WTC11 (cell line): ENCODE data around the gene PPP5C. TPM values are rescaled to one million over a fixed set of nuclear protein-coding genes. Genes with fewer than 3 reads are reported as not detected.

ENCODE experiments used
- ATAC-seq: fragments of 200-7000 bp; cut with Tn5 transposase; 2 replicates; pipeline ENCODE4 v1.10.0; 2021; ENCODE audit warnings: mild to moderate bottlenecking, moderate library complexity
- CTCF ChIA-PET: fragments of 300-600 bp; sonication (Branson Sonifier 250); formaldehyde crosslinking; loops from one replicate; lab custom pipeline; 2021; ENCODE audit warnings: antibody characterized with exemption; lab: Charles Lee
- POLR2A ChIA-PET: fragments of 350-600 bp; sonication (Branson Sonifier 250); formaldehyde crosslinking; loops from one replicate; lab custom pipeline; 2021; ENCODE audit warnings: antibody characterized with exemption; lab: Charles Lee
- DNase-seq: peaks from one replicate; pipeline ENCODE4 v3.0.0; 2021; ENCODE audit warnings: low spot score
- H3K27ac Mint-ChIP-seq: 2 replicates; pipeline ENCODE4 v1.8.0; 2021; ENCODE audit warnings: mixed read lengths
- H3K27me3 Mint-ChIP-seq: 2 replicates; pipeline ENCODE4 v1.8.0; 2021; ENCODE audit warnings: low read depth, mild to moderate bottlenecking, moderate library complexity, mixed read lengths
- H3K36me3 Mint-ChIP-seq: 2 replicates; pipeline ENCODE4 v1.8.0; 2021; ENCODE audit warnings: mixed read lengths
- H3K4me1 Mint-ChIP-seq: 2 replicates; pipeline ENCODE4 v1.8.0; 2022; ENCODE audit warnings: mixed read lengths
- H3K4me3 Mint-ChIP-seq: 2 replicates; pipeline ENCODE4 v1.8.0; 2021; ENCODE audit warnings: mild to moderate bottlenecking, moderate library complexity, mixed read lengths
- H3K9me3 Mint-ChIP-seq: 2 replicates; pipeline ENCODE4 v1.8.0; 2021; ENCODE audit warnings: mixed read lengths
- CBFB ChIP-seq: sonication (generic); formaldehyde crosslinking; IDR thresholded peaks from 2 replicates; pipeline ENCODE4 v1.8.1; 2022; ENCODE audit warnings: mild to moderate bottlenecking, low read depth, missing genetic modification reagents
- CREM ChIP-seq: sonication (generic); formaldehyde crosslinking; IDR thresholded peaks from 2 replicates; pipeline ENCODE4 v1.8.1; 2022; ENCODE audit warnings: mild to moderate bottlenecking, missing genetic modification reagents, moderate library complexity
- ELF4 ChIP-seq: sonication (generic); formaldehyde crosslinking; IDR thresholded peaks from 2 replicates; pipeline ENCODE4 v1.8.1; 2022; ENCODE audit warnings: low read depth, mild to moderate bottlenecking, moderate library complexity, missing genetic modification reagents
- ETV6 ChIP-seq: sonication (generic); formaldehyde crosslinking; IDR thresholded peaks from 2 replicates; pipeline ENCODE4 v1.8.1; 2022; ENCODE audit warnings: mild to moderate bottlenecking, missing genetic modification reagents
- NR3C1 ChIP-seq: sonication (generic); formaldehyde crosslinking; conservative IDR thresholded peaks from 2 replicates; pipeline ENCODE4 v1.8.1; 2023; ENCODE audit warnings: low read depth, mild to moderate bottlenecking, missing genetic modification reagents
- SP1 ChIP-seq: sonication (generic); formaldehyde crosslinking; conservative IDR thresholded peaks from 2 replicates; pipeline ENCODE4 v1.8.1; 2022; ENCODE audit warnings: missing genetic modification reagents
- ZNF138 ChIP-seq: sonication (generic); formaldehyde crosslinking; conservative IDR thresholded peaks from 2 replicates; pipeline ENCODE4 v1.8.1; 2022; ENCODE audit warnings: mild to moderate bottlenecking, moderate library complexity, missing genetic modification reagents
- ZNF317 ChIP-seq: sonication (generic); formaldehyde crosslinking; IDR thresholded peaks from 2 replicates; pipeline ENCODE4 v1.8.1; 2023; ENCODE audit warnings: low read depth, mild to moderate bottlenecking, moderate library complexity, missing genetic modification reagents, borderline replicate concordance
- total RNA-seq: library from RNA; stranded (reverse); gene quantifications from 3 replicates; pipeline ENCODE4 v1.2.3, GENCODE V29; 2021
- TF ChIP-seq, protein P1 (sequence below): sonication (generic); formaldehyde crosslinking; conservative IDR thresholded peaks from 2 replicates; pipeline ENCODE4 v1.8.1; 2023; ENCODE audit warnings: mild to moderate bottlenecking, low read depth, missing genetic modification reagents, moderate library complexity
- TF ChIP-seq, protein P2 (sequence below): sonication (generic); formaldehyde crosslinking; IDR thresholded peaks from 2 replicates; pipeline ENCODE4 v1.8.0; 2023; ENCODE audit warnings: mild to moderate bottlenecking, missing genetic modification reagents
- TF ChIP-seq, protein P3 (sequence below): sonication (generic); formaldehyde crosslinking; IDR thresholded peaks from 2 replicates; pipeline ENCODE4 v1.8.1; 2023; ENCODE audit warnings: mild to moderate bottlenecking, missing genetic modification reagents, borderline replicate concordance
- TF ChIP-seq, protein P4 (sequence below): fragments of 250-450 bp; sonication (Bioruptor Pico); IDR thresholded peaks from 2 replicates; pipeline ENCODE4 v1.9.0; 2021; ENCODE audit warnings: mild to moderate bottlenecking
- TF ChIP-seq, protein P5 (sequence below): sonication (generic); formaldehyde crosslinking; IDR thresholded peaks from 2 replicates; pipeline ENCODE4 v1.8.1; 2022; ENCODE audit warnings: mild to moderate bottlenecking, missing genetic modification reagents, moderate library complexity, borderline replicate concordance
- TF ChIP-seq, protein P6 (sequence below): sonication (generic); formaldehyde crosslinking; IDR thresholded peaks from 2 replicates; pipeline ENCODE4 v1.8.0; 2022; ENCODE audit warnings: mild to moderate bottlenecking, missing genetic modification reagents
- TF ChIP-seq, protein P7 (sequence below): sonication (generic); formaldehyde crosslinking; IDR thresholded peaks from 2 replicates; pipeline ENCODE4 v1.8.1; 2022; ENCODE audit warnings: low read depth, mild to moderate bottlenecking, moderate library complexity, missing genetic modification reagents, borderline replicate concordance

PPP5C gene
- total RNA-seq, 1 experiment from 2014 or later = 107 TPM

DNA sequence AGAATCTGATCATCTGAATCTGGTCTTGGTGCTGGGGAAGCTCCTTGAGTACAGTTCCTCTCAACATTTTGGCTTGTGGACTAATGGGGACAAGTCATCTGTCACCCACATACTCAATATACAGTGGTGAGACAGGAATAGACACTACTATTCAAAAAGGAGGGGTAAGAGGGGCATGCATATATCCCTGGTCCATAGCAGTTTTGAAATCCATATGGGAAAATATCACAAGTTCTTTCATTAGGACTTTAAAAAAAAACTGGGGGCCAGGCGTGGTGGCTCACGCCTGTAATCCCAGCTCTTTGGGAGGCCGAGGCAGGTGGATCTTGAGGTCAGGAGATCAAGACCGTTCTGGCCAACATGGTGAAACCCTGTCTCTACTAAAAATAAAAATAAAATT is 20.3 kb upstream of the PPP5C start:
- Mint-ChIP-seq H3K36me3 (peaks cover 78% of the 10 kb centered on the region), H3K4me3 (no peak overlapping the region)
- ATAC-seq = no peak
- no peak for TF ChIP-seq ZNF138
- TF ChIP-seq, protein P1, sequence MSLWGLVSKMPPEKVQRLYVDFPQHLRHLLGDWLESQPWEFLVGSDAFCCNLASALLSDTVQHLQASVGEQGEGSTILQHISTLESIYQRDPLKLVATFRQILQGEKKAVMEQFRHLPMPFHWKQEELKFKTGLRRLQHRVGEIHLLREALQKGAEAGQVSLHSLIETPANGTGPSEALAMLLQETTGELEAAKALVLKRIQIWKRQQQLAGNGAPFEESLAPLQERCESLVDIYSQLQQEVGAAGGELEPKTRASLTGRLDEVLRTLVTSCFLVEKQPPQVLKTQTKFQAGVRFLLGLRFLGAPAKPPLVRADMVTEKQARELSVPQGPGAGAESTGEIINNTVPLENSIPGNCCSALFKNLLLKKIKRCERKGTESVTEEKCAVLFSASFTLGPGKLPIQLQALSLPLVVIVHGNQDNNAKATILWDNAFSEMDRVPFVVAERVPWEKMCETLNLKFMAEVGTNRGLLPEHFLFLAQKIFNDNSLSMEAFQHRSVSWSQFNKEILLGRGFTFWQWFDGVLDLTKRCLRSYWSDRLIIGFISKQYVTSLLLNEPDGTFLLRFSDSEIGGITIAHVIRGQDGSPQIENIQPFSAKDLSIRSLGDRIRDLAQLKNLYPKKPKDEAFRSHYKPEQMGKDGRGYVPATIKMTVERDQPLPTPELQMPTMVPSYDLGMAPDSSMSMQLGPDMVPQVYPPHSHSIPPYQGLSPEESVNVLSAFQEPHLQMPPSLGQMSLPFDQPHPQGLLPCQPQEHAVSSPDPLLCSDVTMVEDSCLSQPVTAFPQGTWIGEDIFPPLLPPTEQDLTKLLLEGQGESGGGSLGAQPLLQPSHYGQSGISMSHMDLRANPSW = no peak
- TF ChIP-seq SP1 (CRISPR knock-in tag) = no peak
- no peak for TF ChIP-seq CREM
- TF ChIP-seq, protein P2, sequence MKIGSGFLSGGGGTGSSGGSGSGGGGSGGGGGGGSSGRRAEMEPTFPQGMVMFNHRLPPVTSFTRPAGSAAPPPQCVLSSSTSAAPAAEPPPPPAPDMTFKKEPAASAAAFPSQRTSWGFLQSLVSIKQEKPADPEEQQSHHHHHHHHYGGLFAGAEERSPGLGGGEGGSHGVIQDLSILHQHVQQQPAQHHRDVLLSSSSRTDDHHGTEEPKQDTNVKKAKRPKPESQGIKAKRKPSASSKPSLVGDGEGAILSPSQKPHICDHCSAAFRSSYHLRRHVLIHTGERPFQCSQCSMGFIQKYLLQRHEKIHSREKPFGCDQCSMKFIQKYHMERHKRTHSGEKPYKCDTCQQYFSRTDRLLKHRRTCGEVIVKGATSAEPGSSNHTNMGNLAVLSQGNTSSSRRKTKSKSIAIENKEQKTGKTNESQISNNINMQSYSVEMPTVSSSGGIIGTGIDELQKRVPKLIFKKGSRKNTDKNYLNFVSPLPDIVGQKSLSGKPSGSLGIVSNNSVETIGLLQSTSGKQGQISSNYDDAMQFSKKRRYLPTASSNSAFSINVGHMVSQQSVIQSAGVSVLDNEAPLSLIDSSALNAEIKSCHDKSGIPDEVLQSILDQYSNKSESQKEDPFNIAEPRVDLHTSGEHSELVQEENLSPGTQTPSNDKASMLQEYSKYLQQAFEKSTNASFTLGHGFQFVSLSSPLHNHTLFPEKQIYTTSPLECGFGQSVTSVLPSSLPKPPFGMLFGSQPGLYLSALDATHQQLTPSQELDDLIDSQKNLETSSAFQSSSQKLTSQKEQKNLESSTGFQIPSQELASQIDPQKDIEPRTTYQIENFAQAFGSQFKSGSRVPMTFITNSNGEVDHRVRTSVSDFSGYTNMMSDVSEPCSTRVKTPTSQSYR (CRISPR knock-in tag) = no peak
- no peak for TF ChIP-seq NR3C1 (CRISPR knock-in tag)
- no peak for TF ChIP-seq ETV6 (CRISPR knock-in tag)
- TF ChIP-seq, protein P3, sequence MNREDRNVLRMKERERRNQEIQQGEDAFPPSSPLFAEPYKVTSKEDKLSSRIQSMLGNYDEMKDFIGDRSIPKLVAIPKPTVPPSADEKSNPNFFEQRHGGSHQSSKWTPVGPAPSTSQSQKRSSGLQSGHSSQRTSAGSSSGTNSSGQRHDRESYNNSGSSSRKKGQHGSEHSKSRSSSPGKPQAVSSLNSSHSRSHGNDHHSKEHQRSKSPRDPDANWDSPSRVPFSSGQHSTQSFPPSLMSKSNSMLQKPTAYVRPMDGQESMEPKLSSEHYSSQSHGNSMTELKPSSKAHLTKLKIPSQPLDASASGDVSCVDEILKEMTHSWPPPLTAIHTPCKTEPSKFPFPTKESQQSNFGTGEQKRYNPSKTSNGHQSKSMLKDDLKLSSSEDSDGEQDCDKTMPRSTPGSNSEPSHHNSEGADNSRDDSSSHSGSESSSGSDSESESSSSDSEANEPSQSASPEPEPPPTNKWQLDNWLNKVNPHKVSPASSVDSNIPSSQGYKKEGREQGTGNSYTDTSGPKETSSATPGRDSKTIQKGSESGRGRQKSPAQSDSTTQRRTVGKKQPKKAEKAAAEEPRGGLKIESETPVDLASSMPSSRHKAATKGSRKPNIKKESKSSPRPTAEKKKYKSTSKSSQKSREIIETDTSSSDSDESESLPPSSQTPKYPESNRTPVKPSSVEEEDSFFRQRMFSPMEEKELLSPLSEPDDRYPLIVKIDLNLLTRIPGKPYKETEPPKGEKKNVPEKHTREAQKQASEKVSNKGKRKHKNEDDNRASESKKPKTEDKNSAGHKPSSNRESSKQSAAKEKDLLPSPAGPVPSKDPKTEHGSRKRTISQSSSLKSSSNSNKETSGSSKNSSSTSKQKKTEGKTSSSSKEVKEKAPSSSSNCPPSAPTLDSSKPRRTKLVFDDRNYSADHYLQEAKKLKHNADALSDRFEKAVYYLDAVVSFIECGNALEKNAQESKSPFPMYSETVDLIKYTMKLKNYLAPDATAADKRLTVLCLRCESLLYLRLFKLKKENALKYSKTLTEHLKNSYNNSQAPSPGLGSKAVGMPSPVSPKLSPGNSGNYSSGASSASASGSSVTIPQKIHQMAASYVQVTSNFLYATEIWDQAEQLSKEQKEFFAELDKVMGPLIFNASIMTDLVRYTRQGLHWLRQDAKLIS (CRISPR knock-in tag) = no peak
- TF ChIP-seq CBFB (CRISPR knock-in tag) = no peak
- TF ChIP-seq, protein P4, sequence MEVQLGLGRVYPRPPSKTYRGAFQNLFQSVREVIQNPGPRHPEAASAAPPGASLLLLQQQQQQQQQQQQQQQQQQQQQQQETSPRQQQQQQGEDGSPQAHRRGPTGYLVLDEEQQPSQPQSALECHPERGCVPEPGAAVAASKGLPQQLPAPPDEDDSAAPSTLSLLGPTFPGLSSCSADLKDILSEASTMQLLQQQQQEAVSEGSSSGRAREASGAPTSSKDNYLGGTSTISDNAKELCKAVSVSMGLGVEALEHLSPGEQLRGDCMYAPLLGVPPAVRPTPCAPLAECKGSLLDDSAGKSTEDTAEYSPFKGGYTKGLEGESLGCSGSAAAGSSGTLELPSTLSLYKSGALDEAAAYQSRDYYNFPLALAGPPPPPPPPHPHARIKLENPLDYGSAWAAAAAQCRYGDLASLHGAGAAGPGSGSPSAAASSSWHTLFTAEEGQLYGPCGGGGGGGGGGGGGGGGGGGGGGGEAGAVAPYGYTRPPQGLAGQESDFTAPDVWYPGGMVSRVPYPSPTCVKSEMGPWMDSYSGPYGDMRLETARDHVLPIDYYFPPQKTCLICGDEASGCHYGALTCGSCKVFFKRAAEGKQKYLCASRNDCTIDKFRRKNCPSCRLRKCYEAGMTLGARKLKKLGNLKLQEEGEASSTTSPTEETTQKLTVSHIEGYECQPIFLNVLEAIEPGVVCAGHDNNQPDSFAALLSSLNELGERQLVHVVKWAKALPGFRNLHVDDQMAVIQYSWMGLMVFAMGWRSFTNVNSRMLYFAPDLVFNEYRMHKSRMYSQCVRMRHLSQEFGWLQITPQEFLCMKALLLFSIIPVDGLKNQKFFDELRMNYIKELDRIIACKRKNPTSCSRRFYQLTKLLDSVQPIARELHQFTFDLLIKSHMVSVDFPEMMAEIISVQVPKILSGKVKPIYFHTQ = no peak
- TF ChIP-seq, protein P5, sequence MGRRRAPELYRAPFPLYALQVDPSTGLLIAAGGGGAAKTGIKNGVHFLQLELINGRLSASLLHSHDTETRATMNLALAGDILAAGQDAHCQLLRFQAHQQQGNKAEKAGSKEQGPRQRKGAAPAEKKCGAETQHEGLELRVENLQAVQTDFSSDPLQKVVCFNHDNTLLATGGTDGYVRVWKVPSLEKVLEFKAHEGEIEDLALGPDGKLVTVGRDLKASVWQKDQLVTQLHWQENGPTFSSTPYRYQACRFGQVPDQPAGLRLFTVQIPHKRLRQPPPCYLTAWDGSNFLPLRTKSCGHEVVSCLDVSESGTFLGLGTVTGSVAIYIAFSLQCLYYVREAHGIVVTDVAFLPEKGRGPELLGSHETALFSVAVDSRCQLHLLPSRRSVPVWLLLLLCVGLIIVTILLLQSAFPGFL (CRISPR knock-in tag) = no peak
- TF ChIP-seq, protein P6, sequence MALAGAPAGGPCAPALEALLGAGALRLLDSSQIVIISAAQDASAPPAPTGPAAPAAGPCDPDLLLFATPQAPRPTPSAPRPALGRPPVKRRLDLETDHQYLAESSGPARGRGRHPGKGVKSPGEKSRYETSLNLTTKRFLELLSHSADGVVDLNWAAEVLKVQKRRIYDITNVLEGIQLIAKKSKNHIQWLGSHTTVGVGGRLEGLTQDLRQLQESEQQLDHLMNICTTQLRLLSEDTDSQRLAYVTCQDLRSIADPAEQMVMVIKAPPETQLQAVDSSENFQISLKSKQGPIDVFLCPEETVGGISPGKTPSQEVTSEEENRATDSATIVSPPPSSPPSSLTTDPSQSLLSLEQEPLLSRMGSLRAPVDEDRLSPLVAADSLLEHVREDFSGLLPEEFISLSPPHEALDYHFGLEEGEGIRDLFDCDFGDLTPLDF = no peak
- no peak for TF ChIP-seq ZNF317 (CRISPR knock-in tag)
- no peak for TF ChIP-seq ELF4 (CRISPR knock-in tag)
- TF ChIP-seq, protein P7, sequence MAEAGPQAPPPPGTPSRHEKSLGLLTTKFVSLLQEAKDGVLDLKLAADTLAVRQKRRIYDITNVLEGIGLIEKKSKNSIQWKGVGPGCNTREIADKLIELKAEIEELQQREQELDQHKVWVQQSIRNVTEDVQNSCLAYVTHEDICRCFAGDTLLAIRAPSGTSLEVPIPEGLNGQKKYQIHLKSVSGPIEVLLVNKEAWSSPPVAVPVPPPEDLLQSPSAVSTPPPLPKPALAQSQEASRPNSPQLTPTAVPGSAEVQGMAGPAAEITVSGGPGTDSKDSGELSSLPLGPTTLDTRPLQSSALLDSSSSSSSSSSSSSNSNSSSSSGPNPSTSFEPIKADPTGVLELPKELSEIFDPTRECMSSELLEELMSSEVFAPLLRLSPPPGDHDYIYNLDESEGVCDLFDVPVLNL = no peak
- TF ChIP-seq, all 79 proteins: peak for 0
- ChIA-PET POLR2A (no interaction called here), CTCF (interaction anchor here (0.7 to 1.2 kb wide), 2 partner anchors 26 to 45 kb away, joined by 3 to 4 read pairs; no protein-coding TSS in a partner anchor)
- H3K27me3 Mint-ChIP-seq = no peaks in the 10 kb centered on the region; the same call in 1 of the 2 replicates
- no peaks in the 10 kb centered on the region for H3K4me1 Mint-ChIP-seq
- peaks cover 46% of the 10 kb centered on the region for H3K9me3 Mint-ChIP-seq
- no peak overlapping the region for H3K27ac Mint-ChIP-seq
- DNase-seq = no peak
